Kidney tubule cell (primary cell): Measurements from ENCODE around the gene TRIM5.
"Not testable (repeated sequence)": the region's sequence is repeated elsewhere in the genome, so short reads cannot be mapped to it uniquely, and the experiment has no call there.

Experiments
- DNase-seq: peaks from one replicate; pipeline ENCODE4 v3.0.0-alpha.2; 2018; ENCODE audit warnings: low spot score

Gene TRIM5

GRCh38 chr11:5688482-5688881 lies 3.6 kb upstream of the TRIM5 start:
- no peak for DNase-seq

GRCh38 chr11:5686426-5686825 lies 1.6 kb upstream of the TRIM5 start:
- DNase-seq: no peak

GRCh38 chr11:5684036-5684645 lies 733 bp downstream of the TRIM5 start:
- no peak for DNase-seq

GRCh38 chr11:5683620-5684019 lies 1.3 kb downstream of the TRIM5 start:
- DNase-seq: not testable (repeated sequence)

- not testable (repeated sequence) for DNase-seq
Observed at GRCh38 chr11:5682890-5683441, 1.9 kb downstream of the TRIM5 start.

- no peak for DNase-seq
Observed at GRCh38 chr11:5679811-5680210, 5.1 kb downstream of the TRIM5 start.

GRCh38 chr11:5674391-5674790 lies 10.5 kb downstream of the TRIM5 start:
- DNase-seq: no peak

GRCh38 chr11:5671831-5672230 lies 13.0 kb downstream of the TRIM5 start:
- DNase-seq: peak; percentile 49

GRCh38 chr11:5666402-5666793 lies 18.5 kb downstream of the TRIM5 start:
- no peak for DNase-seq

GRCh38 chr11:5665746-5666401 lies 19.0 kb downstream of the TRIM5 start:
- no peak for DNase-seq

GRCh38 chr11:5665051-5665570 lies 19.8 kb downstream of the TRIM5 start:
- DNase-seq: no peak

- no peak for DNase-seq
Observed at GRCh38 chr11:5663511-5663910, 21.4 kb downstream of the TRIM5 start.

GRCh38 chr11:5658318-5658717 lies 26.6 kb downstream of the TRIM5 start:
- no peak for DNase-seq

GRCh38 chr11:5656956-5657355 lies 27.9 kb downstream of the TRIM5 start:
- not testable (repeated sequence) for DNase-seq

- no peak for DNase-seq
Observed at GRCh38 chr11:5655474-5655873, 29.4 kb downstream of the TRIM5 start.

GRCh38 chr11:5646139-5646538 lies 38.7 kb downstream of the TRIM5 start:
- no peak for DNase-seq

GRCh38 chr11:5643585-5643984 lies 41.3 kb downstream of the TRIM5 start:
- no peak for DNase-seq

GRCh38 chr11:5639953-5640352 lies 44.9 kb downstream of the TRIM5 start:
- no peak for DNase-seq

- DNase-seq: no peak
Observed at GRCh38 chr11:5631969-5632635, 52.8 kb downstream of the TRIM5 start.

GRCh38 chr11:5631417-5631816 lies 53.5 kb downstream of the TRIM5 start:
- DNase-seq: no peak

- no peak for DNase-seq
Observed at GRCh38 chr11:5626196-5626595, 58.7 kb downstream of the TRIM5 start.

- DNase-seq: no peak
Observed at GRCh38 chr11:5625281-5625680, 59.6 kb downstream of the TRIM5 start.
